Psoas muscle (tissue), 8 donors: Measurements from ENCODE around the gene EXOC3L1. TPM values are rescaled to one million over a fixed set of nuclear protein-coding genes. Genes with fewer than 3 reads are reported as not detected.

Source experiments
- ATAC-seq, 4 donors: fragments of 200-7000 bp; cut with Tn5 transposase; one replicate each; pipeline ENCODE4 v1.9.1; 2020; ENCODE audit warnings: moderate library complexity in 3 of 4, mild to moderate bottlenecking in 2 of 4
- DNase-seq, 2 donors: peaks; one replicate each; pipeline ENCODE4 v3.0.0-alpha.2; 2020
- H3K27ac ChIP-seq: fragments of 200-600 bp; one replicate; pipeline ENCODE4 v1.8.0; 2022
- H3K27me3 ChIP-seq, 3 donors: fragments of 200-600 bp in 1 of 3; one replicate each; pipeline versions ENCODE4 v1.6.1 to v1.8.0; 2013 to 2022; ENCODE audit warnings: low read length in 2 of 3, mild to moderate bottlenecking in 2 of 3, moderate library complexity in 1 of 3; ENCODE audit not compliant: insufficient read depth in 3 of 3
- H3K36me3 ChIP-seq, 2 donors: fragments of 200-600 bp in 1 of 2; one replicate each; pipeline versions ENCODE4 v1.6.1 to v1.8.0; 2013 to 2022; ENCODE audit warnings: low read depth in 1 of 2, mild to moderate bottlenecking in 1 of 2, moderate library complexity in 1 of 2; ENCODE audit not compliant: insufficient read depth in 1 of 2
- H3K4me1 ChIP-seq: fragments of 200-600 bp; one replicate; pipeline ENCODE4 v1.8.0; 2022
- H3K4me3 ChIP-seq: fragments of 200-600 bp; one replicate; pipeline ENCODE4 v1.8.0; 2022; ENCODE audit warnings: mild to moderate bottlenecking
- H3K9me3 ChIP-seq: fragments of 200-600 bp; one replicate; pipeline ENCODE4 v1.8.0; 2022
- WGBS, 3 donors: extraction: QIAGEN DNeasy Blood & Tissue Kit; methylation state at CpG; one replicate each; pipeline versions ENCODE4 v1.1.6 to v1.1.7; 2013; 5-methylcytosine and 5-hydroxymethylcytosine counted together
- intact Hi-C, 2 donors: fragments of 100-400 bp; cut with DNase I; formaldehyde crosslinking; loops; one replicate each; pipeline versions ENCODE4 v1.11.0 to v1.14.2; 2022
- polyA plus RNA-seq, 3 donors: library from polyadenylated mRNA; stranded (reverse); fragments of 200-250 nt; gene quantifications; one replicate each; pipeline ENCODE4 v1.2.3, GENCODE V29; 2013
- total RNA-seq, 4 donors: library from RNA; stranded (reverse); fragmentation: NEBNext Ultra II Directional in 2 of 4; extraction: Animal tissue kit (Norgen Biotek cat#: 25700) in 2 of 4; gene quantifications; one replicate each; pipeline versions ENCODE4 v1.2.1 to v1.2.4, GENCODE V29; 2021 to 2023
- TF ChIP-seq, protein P1 (sequence below): fragments of 200-600 bp; IDR thresholded peaks from one replicate; pipeline ENCODE4 v1.8.0; 2022; ENCODE audit warnings: antibody characterized with exemption
- donor health status: healthy with polysubstance abuse.
- donor health status: DM: no; HTN: no; CAD: no; lungs with moderate emphysema.
- donor health status: Bipolar disorder and iron deficiency.
- donor health status: healthy.
- donor health status: DM: yes; HTN: yes; CAD: no.
- donor health status: DM: no; HTN: no; CAD: no.
- donor health status: DM: no; HTN: no; CAD: no.
- donor health status: DM: yes; HTN: yes; CAD: no.

EXOC3L1 gene
- total and polyA plus RNA-seq, 7 donors: 0.84 to 3.4 (median 1.2) TPM

DNA sequence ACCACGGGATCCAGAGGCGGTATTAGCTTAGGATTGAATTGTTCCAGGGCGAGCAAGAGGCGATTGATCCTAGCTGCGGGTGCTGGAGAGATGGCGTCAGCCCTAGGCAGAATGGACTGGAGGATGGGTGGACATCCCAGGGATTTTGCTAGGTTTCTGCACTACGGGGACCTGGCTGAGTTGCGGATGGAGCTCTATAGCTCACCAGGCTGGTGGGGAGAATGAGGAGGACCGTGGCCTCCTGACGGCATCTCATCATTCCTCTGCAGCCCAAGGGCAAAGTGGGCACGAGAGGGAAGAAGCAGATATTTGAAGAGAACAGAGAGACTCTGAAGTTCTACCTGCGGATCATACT, 37.6 kb upstream of the EXOC3L1 start:
- TF ChIP-seq, protein P1, sequence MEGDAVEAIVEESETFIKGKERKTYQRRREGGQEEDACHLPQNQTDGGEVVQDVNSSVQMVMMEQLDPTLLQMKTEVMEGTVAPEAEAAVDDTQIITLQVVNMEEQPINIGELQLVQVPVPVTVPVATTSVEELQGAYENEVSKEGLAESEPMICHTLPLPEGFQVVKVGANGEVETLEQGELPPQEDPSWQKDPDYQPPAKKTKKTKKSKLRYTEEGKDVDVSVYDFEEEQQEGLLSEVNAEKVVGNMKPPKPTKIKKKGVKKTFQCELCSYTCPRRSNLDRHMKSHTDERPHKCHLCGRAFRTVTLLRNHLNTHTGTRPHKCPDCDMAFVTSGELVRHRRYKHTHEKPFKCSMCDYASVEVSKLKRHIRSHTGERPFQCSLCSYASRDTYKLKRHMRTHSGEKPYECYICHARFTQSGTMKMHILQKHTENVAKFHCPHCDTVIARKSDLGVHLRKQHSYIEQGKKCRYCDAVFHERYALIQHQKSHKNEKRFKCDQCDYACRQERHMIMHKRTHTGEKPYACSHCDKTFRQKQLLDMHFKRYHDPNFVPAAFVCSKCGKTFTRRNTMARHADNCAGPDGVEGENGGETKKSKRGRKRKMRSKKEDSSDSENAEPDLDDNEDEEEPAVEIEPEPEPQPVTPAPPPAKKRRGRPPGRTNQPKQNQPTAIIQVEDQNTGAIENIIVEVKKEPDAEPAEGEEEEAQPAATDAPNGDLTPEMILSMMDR: no peak
- Histone ChIP-seq H3K36me3 (peaks cover 6 to 52% of the 10 kb centered on the region in 2 donors), H3K4me3 (peak overlapping the region; percentile 91), H3K4me1 (peaks cover 16% of the 10 kb centered on the region), H3K27me3 (no peaks in the 10 kb centered on the region), H3K9me3 (no peaks in the 10 kb centered on the region), H3K27ac (peak overlapping the region; percentile 83)
- 4 to 13% (median 9%) methylated on average over 12 of the region's 12 CpGs for WGBS, 3 donors
- intact Hi-C loops: loop anchor here in 1 of 2 donors (5.0 kb wide), 1 partner anchor 35 kb away; the partner anchor contains the start of genes E2F4 and EXOC3L1
- ATAC-seq (no peak), DNase-seq (no peak)

DNA sequence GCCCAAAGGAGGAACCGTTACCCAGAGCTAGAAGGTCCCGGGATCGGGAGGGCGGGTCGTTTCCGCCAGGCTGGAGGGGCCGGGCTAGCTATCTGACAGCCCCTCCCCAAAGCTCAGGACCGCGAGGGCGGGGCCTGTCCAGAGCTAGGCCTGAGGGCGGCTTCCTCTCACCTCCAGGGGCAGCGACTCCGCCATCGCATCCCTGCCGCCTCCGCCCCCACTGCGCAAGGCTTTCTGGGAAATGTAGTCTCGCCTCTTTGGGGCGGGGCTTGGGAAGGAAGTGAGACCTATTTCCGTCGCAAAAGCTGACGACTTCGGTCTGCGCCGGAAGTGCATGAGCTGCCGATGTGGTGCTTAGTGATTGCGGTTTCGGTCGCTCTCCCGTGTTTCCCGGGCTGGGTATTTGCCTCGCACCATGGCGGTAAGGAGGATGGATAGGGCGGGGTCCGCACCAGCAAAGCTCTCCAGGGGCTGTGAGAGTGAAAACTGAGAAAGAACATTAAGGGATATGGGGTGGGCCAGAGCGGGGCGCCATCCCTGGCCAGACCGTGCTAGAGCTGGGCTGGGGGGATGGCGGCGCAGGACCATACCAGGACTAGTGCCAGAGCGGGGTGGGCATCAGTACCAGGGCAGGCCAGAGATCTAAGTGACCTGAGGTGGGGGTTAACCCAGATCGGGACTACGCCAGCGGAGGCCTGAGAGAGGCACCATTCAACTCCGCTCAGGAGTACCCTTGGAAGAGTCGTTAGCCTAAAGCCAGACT, 37.0 kb upstream of the EXOC3L1 start, which contains the start of gene TMEM208:
TSS of gene TMEM208 (plus strand) at position 327 of the 763 bp plus-strand sequence. CDS start at position 416, 89 bp downstream.
- no peaks in the 10 kb centered on the region for H3K9me3 ChIP-seq
- ATAC-seq: peak; percentile 89 to 95 (median 91)
- no peaks in the 10 kb centered on the region for H3K27me3 ChIP-seq
- intact Hi-C loops: loop anchor here in 1 of 2 donors (5.0 kb wide), 1 partner anchor 35 kb away; the partner anchor contains the start of genes E2F4 and EXOC3L1
- H3K4me3 ChIP-seq: peak within 1 kb of the TSS; percentile 91
- H3K36me3 ChIP-seq: peaks cover 6 to 48% of the 10 kb centered on the region in 2 donors
- H3K4me1 ChIP-seq: peaks cover 16% of the 10 kb centered on the region
- DNase-seq: peak; percentile 98 to 99
- peak within 1 kb of the TSS; percentile 83 for H3K27ac ChIP-seq
- 0 to 1% (median 0%) methylated on average over 44 to 46 of the region's 46 CpGs for WGBS, 3 donors
- TF ChIP-seq, protein P1: no peak

DNA sequence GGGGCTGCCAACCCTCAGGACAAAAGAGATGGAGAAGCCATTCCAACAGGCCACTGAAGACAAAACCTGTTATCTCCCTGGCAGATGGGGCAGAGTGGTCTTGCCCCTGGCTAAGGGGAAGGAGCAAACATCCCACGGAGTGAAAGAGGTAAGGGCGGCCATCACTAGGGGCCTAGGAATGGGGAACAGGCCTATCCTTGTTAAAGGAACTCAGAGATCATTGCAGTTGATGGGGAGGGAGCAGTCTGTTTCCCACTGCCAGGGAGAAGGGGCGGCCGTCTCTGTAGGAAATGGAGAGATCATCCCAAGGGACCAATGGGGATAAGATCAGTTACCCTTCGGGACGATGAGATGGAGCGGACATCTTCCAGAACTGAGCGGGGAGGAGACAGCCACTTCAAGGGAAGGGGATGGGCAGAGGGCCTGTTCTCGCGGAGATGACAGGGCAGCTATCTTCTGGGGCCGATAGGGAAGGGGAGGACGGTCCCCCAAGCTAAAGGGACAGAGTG, 36.4 kb upstream of the EXOC3L1 start:
- DNase-seq (no peak), ATAC-seq (peak in 1 of 4 donors; percentile 2)
- TF ChIP-seq, protein P1: no peak
- H3K27ac ChIP-seq: peak overlapping the region; percentile 83
- no peaks in the 10 kb centered on the region for H3K27me3 ChIP-seq
- no peaks in the 10 kb centered on the region for H3K9me3 ChIP-seq
- WGBS, 3 donors: 5 to 9% (median 8%) methylated on average over 12 of the region's 12 CpGs
- peak overlapping the region; percentile 91 for H3K4me3 ChIP-seq
- H3K4me1 ChIP-seq: peaks cover 16% of the 10 kb centered on the region
- intact Hi-C loops: loop anchor here in 1 of 2 donors (5.0 kb wide), 1 partner anchor 34 kb away; the partner anchor contains the start of genes E2F4 and EXOC3L1
- H3K36me3 ChIP-seq: peaks cover 3 to 42% of the 10 kb centered on the region in 2 donors

DNA sequence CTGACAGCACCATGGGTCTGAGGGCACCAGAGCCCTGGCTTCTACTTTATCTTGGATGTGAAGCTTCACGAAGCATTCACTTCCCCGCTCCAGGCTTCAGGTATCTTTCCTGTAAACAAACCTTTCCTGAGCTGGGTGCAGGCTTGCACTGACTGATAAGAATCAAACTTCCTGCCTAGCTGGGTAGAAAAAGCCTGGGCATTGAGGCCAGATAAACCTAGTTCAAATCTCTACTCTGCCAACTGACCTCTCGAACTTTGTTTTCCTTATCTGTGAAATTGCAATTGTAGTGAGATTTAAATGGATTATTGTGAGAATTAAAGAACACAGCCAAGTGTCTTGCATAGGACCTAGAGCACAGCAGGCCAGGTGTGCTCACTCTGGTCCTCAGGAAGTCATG, 34.1 kb upstream of the EXOC3L1 start:
- intact Hi-C loops: no loop called here
- Histone ChIP-seq H3K9me3 (no peaks in the 10 kb centered on the region), H3K36me3 (peaks cover 0 to 19% of the 10 kb centered on the region in 2 donors), H3K4me3 (no peak overlapping the region), H3K4me1 (peaks cover 16% of the 10 kb centered on the region), H3K27me3 (no peaks in the 10 kb centered on the region), H3K27ac (no peak overlapping the region)
- 58 to 64% (median 58%) methylated on average over 3 of the region's 3 CpGs for WGBS, 3 donors
- ATAC-seq: no peak
- TF ChIP-seq, protein P1: no peak
- no peak for DNase-seq
